Fibroblast of gingiva (primary cell): ENCODE results near the gene ASNSD1.
A peak's percentile ranks its signal among the peaks of the same experiment; 100 is the strongest.
"Not testable (repeated sequence)": the region's sequence is repeated elsewhere in the genome, so short reads cannot be mapped to it uniquely, and the experiment has no call there.

Source experiments
- DNase-seq: peaks from one replicate; pipeline ENCODE4 v3.0.0-alpha.2; 2011; ENCODE audit warnings: low read depth

Gene ASNSD1

GRCh38 chr2:189687796-189688195, 26.5 kb downstream of the ASNSD1 start:
- not testable (repeated sequence) for DNase-seq

- no peak for DNase-seq
Measured at GRCh38 chr2:189696223-189696622, 35.0 kb downstream of the ASNSD1 start.

- DNase-seq = peak; percentile 35
Measured at GRCh38 chr2:189698020-189698887, 37.0 kb downstream of the ASNSD1 start.

GRCh38 chr2:189700681-189701080, 39.4 kb downstream of the ASNSD1 start:
- no peak for DNase-seq

GRCh38 chr2:189702071-189702470, 40.8 kb downstream of the ASNSD1 start:
- DNase-seq = no peak

- no peak for DNase-seq
Measured at GRCh38 chr2:189709501-189710221, 48.4 kb downstream of the ASNSD1 start.

GRCh38 chr2:189717593-189717992, 56.3 kb downstream of the ASNSD1 start:
- not testable (repeated sequence) for DNase-seq

GRCh38 chr2:189719571-189719970, 58.3 kb downstream of the ASNSD1 start:
- DNase-seq = peak; percentile 43
